Ishikawa (cell line): ENCODE data around the gene WDR86.

Experiments
- CEBPB ChIP-seq: IDR thresholded peaks from 2 replicates; pipeline ENCODE4 v1.6.1; 2012
- CREB1 ChIP-seq: IDR thresholded peaks from 2 replicates; pipeline ENCODE4 v1.6.1; 2012; ENCODE audit warnings: low read depth
- EGR1 ChIP-seq: IDR thresholded peaks from 2 replicates; pipeline ENCODE4 v1.6.1; 2012
- EP300 ChIP-seq: IDR thresholded peaks from 2 replicates; pipeline ENCODE4 v1.6.1; 2012; ENCODE audit warnings: borderline replicate concordance
- NFIC ChIP-seq: IDR thresholded peaks from 2 replicates; pipeline ENCODE4 v1.6.1; 2012
- RAD21 ChIP-seq: IDR thresholded peaks from 2 replicates; pipeline ENCODE4 v1.6.1; 2012; ENCODE audit warnings: low read depth
- TAF1 ChIP-seq: IDR thresholded peaks from 2 replicates; pipeline ENCODE4 v1.6.1; 2012; ENCODE audit warnings: low read depth, mild to moderate bottlenecking
- TCF12 ChIP-seq: IDR thresholded peaks from 2 replicates; pipeline ENCODE4 v1.6.1; 2012; ENCODE audit warnings: low read depth
- TEAD4 ChIP-seq: IDR thresholded peaks from 2 replicates; pipeline ENCODE4 v1.6.1; 2012
- YY1 ChIP-seq: IDR thresholded peaks from 2 replicates; pipeline ENCODE4 v1.6.1; 2012; ENCODE audit warnings: low read depth
- ZBTB7A ChIP-seq: IDR thresholded peaks from 2 replicates; pipeline ENCODE4 v1.6.1; 2012; ENCODE audit warnings: low read depth
- TF ChIP-seq, protein P1 (sequence below): IDR thresholded peaks from 2 replicates; pipeline ENCODE4 v1.6.1; 2012; ENCODE audit warnings: low read depth, mild to moderate bottlenecking
- TF ChIP-seq, protein P2 (sequence below): IDR thresholded peaks from 2 replicates; pipeline ENCODE4 v1.6.1; 2012
- TF ChIP-seq, protein P3 (sequence below): IDR thresholded peaks from 2 replicates; pipeline ENCODE4 v1.6.1; 2012

DNA sequence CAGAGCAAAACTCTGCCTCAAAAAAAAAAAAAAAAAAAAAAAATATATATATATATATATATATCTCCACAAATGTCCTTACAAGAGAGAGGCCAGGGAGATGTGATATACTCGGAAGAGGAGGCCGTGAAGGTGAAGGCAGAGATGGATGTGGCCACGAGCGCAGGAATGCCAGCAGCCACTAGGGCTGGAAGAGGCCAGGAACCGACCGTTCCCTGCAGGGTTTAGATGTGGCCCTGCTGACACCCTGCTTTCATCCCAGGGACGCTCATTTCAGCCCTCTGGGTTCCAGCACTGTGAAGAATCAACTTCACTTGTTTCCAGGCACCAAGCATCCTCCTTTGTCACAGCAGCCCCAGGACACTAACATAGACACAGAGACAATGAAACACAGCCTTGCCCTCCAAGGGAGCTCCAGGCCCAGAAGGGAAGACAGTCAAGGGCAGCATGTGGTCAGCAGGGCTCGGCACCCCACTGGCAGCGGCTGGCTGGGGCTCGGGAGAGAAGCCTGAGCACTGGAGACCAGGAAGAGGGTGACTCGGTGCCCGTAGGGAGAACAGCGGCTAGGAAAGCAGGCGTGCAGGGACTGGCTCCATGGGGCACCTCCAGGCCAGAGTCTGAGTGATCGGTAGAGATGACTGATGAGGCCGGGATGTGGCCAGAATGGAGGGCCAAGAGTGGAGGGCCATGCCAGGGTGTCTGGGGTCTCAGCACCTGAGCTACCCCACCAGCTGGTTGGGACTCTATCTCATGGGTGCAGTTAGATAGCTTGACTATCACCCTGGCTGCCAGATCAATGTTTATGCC, 7.6 kb downstream of the WDR86 start:
- no peak for TF ChIP-seq CREB1
- no peak for TF ChIP-seq EGR1
- TF ChIP-seq, protein P1, sequence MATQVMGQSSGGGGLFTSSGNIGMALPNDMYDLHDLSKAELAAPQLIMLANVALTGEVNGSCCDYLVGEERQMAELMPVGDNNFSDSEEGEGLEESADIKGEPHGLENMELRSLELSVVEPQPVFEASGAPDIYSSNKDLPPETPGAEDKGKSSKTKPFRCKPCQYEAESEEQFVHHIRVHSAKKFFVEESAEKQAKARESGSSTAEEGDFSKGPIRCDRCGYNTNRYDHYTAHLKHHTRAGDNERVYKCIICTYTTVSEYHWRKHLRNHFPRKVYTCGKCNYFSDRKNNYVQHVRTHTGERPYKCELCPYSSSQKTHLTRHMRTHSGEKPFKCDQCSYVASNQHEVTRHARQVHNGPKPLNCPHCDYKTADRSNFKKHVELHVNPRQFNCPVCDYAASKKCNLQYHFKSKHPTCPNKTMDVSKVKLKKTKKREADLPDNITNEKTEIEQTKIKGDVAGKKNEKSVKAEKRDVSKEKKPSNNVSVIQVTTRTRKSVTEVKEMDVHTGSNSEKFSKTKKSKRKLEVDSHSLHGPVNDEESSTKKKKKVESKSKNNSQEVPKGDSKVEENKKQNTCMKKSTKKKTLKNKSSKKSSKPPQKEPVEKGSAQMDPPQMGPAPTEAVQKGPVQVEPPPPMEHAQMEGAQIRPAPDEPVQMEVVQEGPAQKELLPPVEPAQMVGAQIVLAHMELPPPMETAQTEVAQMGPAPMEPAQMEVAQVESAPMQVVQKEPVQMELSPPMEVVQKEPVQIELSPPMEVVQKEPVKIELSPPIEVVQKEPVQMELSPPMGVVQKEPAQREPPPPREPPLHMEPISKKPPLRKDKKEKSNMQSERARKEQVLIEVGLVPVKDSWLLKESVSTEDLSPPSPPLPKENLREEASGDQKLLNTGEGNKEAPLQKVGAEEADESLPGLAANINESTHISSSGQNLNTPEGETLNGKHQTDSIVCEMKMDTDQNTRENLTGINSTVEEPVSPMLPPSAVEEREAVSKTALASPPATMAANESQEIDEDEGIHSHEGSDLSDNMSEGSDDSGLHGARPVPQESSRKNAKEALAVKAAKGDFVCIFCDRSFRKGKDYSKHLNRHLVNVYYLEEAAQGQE: no peak
- no peak for TF ChIP-seq RAD21
- TF ChIP-seq TCF12: no peak
- TF ChIP-seq EP300: no peak
- no peak for TF ChIP-seq ZBTB7A
- no peak for TF ChIP-seq TAF1
- no peak for TF ChIP-seq NFIC
- no peak for TF ChIP-seq TEAD4
- TF ChIP-seq, protein P2, sequence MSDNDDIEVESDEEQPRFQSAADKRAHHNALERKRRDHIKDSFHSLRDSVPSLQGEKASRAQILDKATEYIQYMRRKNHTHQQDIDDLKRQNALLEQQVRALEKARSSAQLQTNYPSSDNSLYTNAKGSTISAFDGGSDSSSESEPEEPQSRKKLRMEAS: no peak
- no peak for TF ChIP-seq YY1
- TF ChIP-seq CEBPB: no peak
- TF ChIP-seq, protein P3, sequence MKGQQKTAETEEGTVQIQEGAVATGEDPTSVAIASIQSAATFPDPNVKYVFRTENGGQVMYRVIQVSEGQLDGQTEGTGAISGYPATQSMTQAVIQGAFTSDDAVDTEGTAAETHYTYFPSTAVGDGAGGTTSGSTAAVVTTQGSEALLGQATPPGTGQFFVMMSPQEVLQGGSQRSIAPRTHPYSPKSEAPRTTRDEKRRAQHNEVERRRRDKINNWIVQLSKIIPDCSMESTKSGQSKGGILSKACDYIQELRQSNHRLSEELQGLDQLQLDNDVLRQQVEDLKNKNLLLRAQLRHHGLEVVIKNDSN: no peak
